ENCODE results near the gene CCP110. TPM values are rescaled to one million over a fixed set of nuclear protein-coding genes. Genes with fewer than 3 reads are reported as not detected.

Gene CCP110
- total RNA-seq, 6 experiments from 2014 or later, result 2.6 to 5.6 (median 4.2) TPM

- DNase-seq (no peak), ATAC-seq (no peak)
- H3K9me3 ChIP-seq, result no peaks in the 10 kb centered on the region
- TF ChIP-seq CTCF (IDR thresholded peaks at IDR 0.05) (no peak), POLR2A (IDR thresholded peaks at IDR 0.05) (no peak)
- H3K4me3 ChIP-seq, result no peak overlapping the region
- intact Hi-C loops (cut with DNase I), result no loop called here
- H3K27ac ChIP-seq, result no peak overlapping the region
- H3K36me3 ChIP-seq, result peaks cover 0 to 62% (median 18%) of the 10 kb centered on the region in 4 donors
- H3K4me1 ChIP-seq, result no peaks in the 10 kb centered on the region
- no peaks in the 10 kb centered on the region for H3K27me3 ChIP-seq
- WGBS (ENCODE audit: insufficient coverage, low coverage, low lambda C conversion rate, missing lambda C conversion rate), result 95% methylated on average over 4 of the region's 9 CpGs
These were observed 50.3 kb downstream of the CCP110 start for GRCh38 chr16:19573997-19574396.

- WGBS (ENCODE audit: insufficient coverage, low coverage, low lambda C conversion rate, missing lambda C conversion rate), result 79% methylated on average over 2 of the region's 2 CpGs
- intact Hi-C loops (cut with DNase I), result no loop called here
- DNase-seq (no peak), ATAC-seq (no peak)
- TF ChIP-seq CTCF (IDR thresholded peaks at IDR 0.05) (no peak), POLR2A (IDR thresholded peaks at IDR 0.05) (no peak)
- Histone ChIP-seq H3K9me3 (no peaks in the 10 kb centered on the region), H3K4me1 (no peaks in the 10 kb centered on the region), H3K4me3 (no peak overlapping the region), H3K27ac (no peak overlapping the region), H3K36me3 (peaks cover 0 to 57% (median 20%) of the 10 kb centered on the region in 4 donors), H3K27me3 (no peaks in the 10 kb centered on the region)
These were observed 50.9 kb downstream of the CCP110 start for GRCh38 chr16:19574615-19575014.

- H3K27ac ChIP-seq, result no peak overlapping the region
- H3K9me3 ChIP-seq, result no peaks in the 10 kb centered on the region
- intact Hi-C loops (cut with DNase I), result no loop called here
- H3K27me3 ChIP-seq, result no peaks in the 10 kb centered on the region
- H3K4me1 ChIP-seq, result no peaks in the 10 kb centered on the region
- no peak overlapping the region for H3K4me3 ChIP-seq
- ATAC-seq (no peak), DNase-seq (no peak)
- no peak for TF ChIP-seq CTCF (IDR thresholded peaks at IDR 0.05)
- TF ChIP-seq POLR2A (IDR thresholded peaks at IDR 0.05), result no peak
- WGBS (ENCODE audit: insufficient coverage, low coverage, low lambda C conversion rate, missing lambda C conversion rate), result 94% methylated on average over 10 of the region's 10 CpGs
- peaks cover 0 to 63% (median 28%) of the 10 kb centered on the region in 4 donors for H3K36me3 ChIP-seq
These were observed 54.7 kb downstream of the CCP110 start for GRCh38 chr16:19578378-19578971.

GRCh38 chr16:19582050-19582831 lies 58.5 kb downstream of the CCP110 start:
- H3K36me3 ChIP-seq, result peaks cover 0 to 43% (median 17%) of the 10 kb centered on the region in 4 donors
- H3K9me3 ChIP-seq, result no peaks in the 10 kb centered on the region
- ATAC-seq (no peak), DNase-seq (no peak)
- H3K27ac ChIP-seq, result no peak overlapping the region
- no peak overlapping the region for H3K4me3 ChIP-seq
- no peaks in the 10 kb centered on the region for H3K4me1 ChIP-seq
- TF ChIP-seq CTCF (IDR thresholded peaks at IDR 0.05), result no peak
- TF ChIP-seq POLR2A (IDR thresholded peaks at IDR 0.05), result no peak
- intact Hi-C loops (cut with DNase I), result no loop called here
- H3K27me3 ChIP-seq, result no peaks in the 10 kb centered on the region
- 65% methylated on average over 10 of the region's 10 CpGs for WGBS (ENCODE audit: insufficient coverage, low coverage, low lambda C conversion rate, missing lambda C conversion rate)
